Fibroblast of villous mesenchyme (primary cell): Measurements from ENCODE around the gene GM2A. TPM values are rescaled to one million over a fixed set of nuclear protein-coding genes. Genes with fewer than 3 reads are reported as not detected.

Source experiments
- DNase-seq: peaks from one replicate; pipeline ENCODE4 v3.0.0-alpha.2; 2010; ENCODE audit warnings: low read depth
- H3K4me3 ChIP-seq: 2 replicates; pipeline ENCODE4 v1.5.1; 2011; ENCODE audit warnings: low read depth, mild to moderate bottlenecking, low read length
- CTCF ChIP-seq: IDR thresholded peaks from 2 replicates; pipeline ENCODE4 v1.5.1; 2012; ENCODE audit warnings: low read depth, mild to moderate bottlenecking, low read length; ENCODE audit not compliant: insufficient read depth
- total RNA-seq: library from RNA; depleted of rRNA; stranded (reverse); fragments of >200 nt; gene quantifications from 2 replicates; pipeline ENCODE4 v1.2.3, GENCODE V29; 2012

GM2A gene
- 18.7 and 28.1 TPM in 2 replicates for total RNA-seq

- peak within 1 kb of the TSS; percentile 79 for H3K4me3 ChIP-seq
- DNase-seq, result peak; percentile 100
- TF ChIP-seq CTCF, result no peak
Measured at GRCh38 chr5:151252762-151253604, at the start of gene GM2A. Gene GM2A, plus strand, starts transcription at chr5:151253185. Its CDS starts 32 bp downstream, at chr5:151253217.

GRCh38 chr5:151204051-151204450 lies 48.9 kb upstream of the GM2A start:
- no peak for DNase-seq
- no peak for TF ChIP-seq CTCF
- no peak overlapping the region for H3K4me3 ChIP-seq

GRCh38 chr5:151205411-151205810 lies 47.6 kb upstream of the GM2A start:
- DNase-seq, result no peak
- no peak overlapping the region for H3K4me3 ChIP-seq
- no peak for TF ChIP-seq CTCF

GRCh38 chr5:151208481-151208914 lies 44.5 kb upstream of the GM2A start:
- no peak for TF ChIP-seq CTCF
- DNase-seq, result no peak
- H3K4me3 ChIP-seq, result no peak overlapping the region

GRCh38 chr5:151212406-151212798 lies 40.6 kb upstream of the GM2A start:
- no peak for DNase-seq
- TF ChIP-seq CTCF, result no peak
- H3K4me3 ChIP-seq, result no peak overlapping the region

GRCh38 chr5:151213803-151214613 lies 39.0 kb upstream of the GM2A start:
- H3K4me3 ChIP-seq, result no peak overlapping the region
- peak; percentile 87 for DNase-seq
- TF ChIP-seq CTCF, result no peak
